IPS DF 6.9 (cell line): ENCODE results near the gene PDXP.

ENCODE experiments used
- DNase-seq: peaks from one replicate; pipeline ENCODE4 v3.0.0-alpha.2; 2013; ENCODE audit warnings: low read depth, low spot score
- H3K27ac ChIP-seq: one replicate; pipeline ENCODE4 v1.5.1; 2013; ENCODE audit warnings: low read length, control low read depth
- H3K27me3 ChIP-seq: 2 replicates; pipeline ENCODE4 v1.6.1; 2013; ENCODE audit warnings: mild to moderate bottlenecking, low read length; ENCODE audit not compliant: control insufficient read depth, insufficient read depth
- H3K36me3 ChIP-seq: 2 replicates; pipeline ENCODE4 v1.6.1; 2013; ENCODE audit warnings: low read length; ENCODE audit not compliant: control insufficient read depth, insufficient read depth
- H3K4me1 ChIP-seq: 2 replicates; pipeline ENCODE4 v1.6.1; 2013; ENCODE audit warnings: low read length; ENCODE audit not compliant: control insufficient read depth, insufficient read depth
- H3K4me3 ChIP-seq: 2 replicates; pipeline ENCODE4 v1.5.1; 2013; ENCODE audit warnings: mild to moderate bottlenecking, low read length
- H3K9me3 ChIP-seq: 2 replicates; pipeline ENCODE4 v1.6.1; 2013; ENCODE audit warnings: low read length, inconsistent platforms; ENCODE audit not compliant: control insufficient read depth, insufficient read depth
- WGBS: extraction: QIAGEN DNeasy Blood & Tissue Kit; methylation state at CpG from one replicate; pipeline ENCODE4 v1.1.7; 2013; ENCODE audit warnings: mixed read lengths, missing lambda C conversion rate; ENCODE audit not compliant: insufficient read length, insufficient coverage; 5-methylcytosine and 5-hydroxymethylcytosine counted together

Gene PDXP

DNA sequence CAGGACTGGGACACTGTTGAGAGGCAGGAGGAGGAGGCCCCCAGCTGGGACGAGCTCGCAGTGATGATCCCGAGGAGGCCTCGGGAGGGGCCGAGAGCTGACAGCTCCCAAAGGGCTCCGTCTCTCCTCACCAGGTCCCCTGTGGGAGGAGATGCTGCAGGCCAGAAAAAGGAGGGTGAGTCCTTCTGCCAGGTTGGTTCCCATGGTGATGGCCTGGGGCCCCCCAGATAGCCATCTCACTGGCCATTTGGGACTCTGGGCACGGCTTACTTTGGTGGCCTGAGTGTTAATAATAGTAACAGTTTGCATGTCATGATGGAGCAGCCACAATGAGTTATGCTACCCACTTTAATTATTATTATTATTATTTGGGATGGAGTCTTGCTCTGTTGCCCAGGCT lies 57.2 kb downstream of the PDXP start:
- Histone ChIP-seq H3K9me3 (no peaks in the 10 kb centered on the region), H3K27me3 (no peaks in the 10 kb centered on the region), H3K27ac (no peak overlapping the region), H3K4me3 (no peak overlapping the region), H3K4me1 (no peaks in the 10 kb centered on the region; the same call in 1 of the 2 replicates), H3K36me3 (peaks cover 15% of the 10 kb centered on the region)
- WGBS, result no CpG with 5 or more reads among the region's 7 CpGs
- no peak for DNase-seq
